ENCODE measurements around the gene KRTAP9-9. TPM values are rescaled to one million over a fixed set of nuclear protein-coding genes. Genes with fewer than 3 reads are reported as not detected.

KRTAP9-9 gene
- total and polyA plus RNA-seq, 2 donors (not counting 1 experiment from before 2014, with no cell fraction given) = not detected

DNA sequence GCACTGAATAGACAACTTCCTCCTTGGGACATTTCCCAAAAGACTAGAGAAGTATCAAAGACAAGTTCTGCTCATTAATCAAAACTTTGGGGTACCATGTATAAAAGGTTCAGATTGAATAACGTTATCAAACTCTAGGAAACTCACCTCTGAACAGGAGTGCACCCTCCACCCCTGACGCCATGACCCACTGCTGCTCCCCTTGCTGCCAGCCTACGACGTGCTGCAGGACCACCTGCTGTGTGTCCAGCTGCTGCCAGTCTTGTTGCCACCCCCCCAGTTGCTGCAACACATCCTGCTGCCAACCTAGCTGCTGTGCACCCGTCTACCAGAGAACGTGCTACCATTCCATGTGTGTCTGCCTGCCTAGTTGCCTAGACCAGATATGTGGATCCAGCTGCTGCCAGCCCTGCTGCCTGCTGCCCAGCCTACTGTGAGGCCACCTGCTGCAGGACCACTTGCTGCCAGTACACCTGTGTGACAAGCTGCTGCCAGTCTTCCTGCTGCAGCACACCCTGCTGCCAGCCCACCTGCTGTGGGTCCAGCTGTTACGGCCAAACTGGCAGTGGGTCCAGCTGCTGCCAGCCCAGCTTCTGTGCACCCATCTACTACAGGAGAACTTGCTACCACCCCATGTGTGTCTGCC is 42.5 kb upstream of the KRTAP9-9 start:
- H3K27me3 ChIP-seq (replicated peaks in 1 of 4; ENCODE audit: control extremely low read depth in 1 of 4, control insufficient read depth in 3 of 4, insufficient read depth in 4 of 4, low read length in 3 of 4) = peaks cover 0 to 14% (median 0%) of the 10 kb centered on the region in 4 experiments
- POLR2A ChIA-PET = no interaction called here

DNA sequence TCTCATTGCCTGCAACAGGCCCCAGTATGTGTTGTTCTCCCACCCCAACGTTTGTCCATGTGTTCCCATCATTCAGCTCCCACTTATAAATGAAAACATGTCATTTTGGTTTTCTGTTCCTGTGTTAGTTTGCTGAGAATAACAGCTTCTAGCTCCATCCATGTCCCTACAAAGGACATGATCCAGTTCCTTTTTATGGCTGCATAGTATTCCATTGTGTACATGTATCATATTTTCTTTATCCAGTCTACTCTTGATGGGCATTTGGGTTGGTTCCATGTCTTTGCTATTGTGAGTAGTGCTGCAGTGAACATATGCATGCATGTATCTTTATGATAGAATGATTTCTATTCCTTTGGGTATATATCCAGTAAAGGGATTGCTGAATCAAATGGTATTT is 39.5 kb upstream of the KRTAP9-9 start:
- no peak overlapping the region for H3K27ac Mint-ChIP-seq
- WGBS (ENCODE audit: insufficient coverage) = 100% methylated on average over 1 of the region's 1 CpG
- no peaks in the 10 kb centered on the region for H3K36me3 ChIP-seq (replicated peaks in 1 of 2; ENCODE audit: control extremely low read depth in 1 of 2, control insufficient read depth in 1 of 2, extremely low read depth in 1 of 2, insufficient read depth in 2 of 2, low read length in 1 of 2)
- H3K9me3 ChIP-seq (ENCODE audit: control extremely low read depth in 1 of 3, control insufficient read depth in 2 of 3, insufficient read depth in 1 of 3, low read length in 2 of 3) = peaks cover 0 to 4% (median 1%) of the 10 kb centered on the region in 3 donors
- H3K4me2 ChIP-seq (replicated peaks; ENCODE audit: low read depth, low read length, poor library complexity, severe bottlenecking) = no peak overlapping the region
- H3K4me3 ChIP-seq (ENCODE audit: control extremely low read depth in 1 of 5, extremely low read depth in 1 of 5, insufficient read depth in 1 of 5, low read depth in 2 of 5, low read length in 4 of 5) = no peak overlapping the region
- H3K27ac ChIP-seq (ENCODE audit: low read length in 2 of 2) = no peak overlapping the region
- H3K4me1 ChIP-seq (ENCODE audit: control insufficient read depth in 2 of 2, insufficient read depth in 2 of 2, low read length in 2 of 2) = peaks cover 0 to 4% of the 10 kb centered on the region in 2 donors
- ATAC-seq (ENCODE audit: low read depth) (no peak), DNase-seq (no peak)
- TF ChIP-seq, protein P1, sequence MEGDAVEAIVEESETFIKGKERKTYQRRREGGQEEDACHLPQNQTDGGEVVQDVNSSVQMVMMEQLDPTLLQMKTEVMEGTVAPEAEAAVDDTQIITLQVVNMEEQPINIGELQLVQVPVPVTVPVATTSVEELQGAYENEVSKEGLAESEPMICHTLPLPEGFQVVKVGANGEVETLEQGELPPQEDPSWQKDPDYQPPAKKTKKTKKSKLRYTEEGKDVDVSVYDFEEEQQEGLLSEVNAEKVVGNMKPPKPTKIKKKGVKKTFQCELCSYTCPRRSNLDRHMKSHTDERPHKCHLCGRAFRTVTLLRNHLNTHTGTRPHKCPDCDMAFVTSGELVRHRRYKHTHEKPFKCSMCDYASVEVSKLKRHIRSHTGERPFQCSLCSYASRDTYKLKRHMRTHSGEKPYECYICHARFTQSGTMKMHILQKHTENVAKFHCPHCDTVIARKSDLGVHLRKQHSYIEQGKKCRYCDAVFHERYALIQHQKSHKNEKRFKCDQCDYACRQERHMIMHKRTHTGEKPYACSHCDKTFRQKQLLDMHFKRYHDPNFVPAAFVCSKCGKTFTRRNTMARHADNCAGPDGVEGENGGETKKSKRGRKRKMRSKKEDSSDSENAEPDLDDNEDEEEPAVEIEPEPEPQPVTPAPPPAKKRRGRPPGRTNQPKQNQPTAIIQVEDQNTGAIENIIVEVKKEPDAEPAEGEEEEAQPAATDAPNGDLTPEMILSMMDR (IDR thresholded peaks at IDR 0.05) = no peak
- TF ChIP-seq EZH2 (IDR thresholded peaks at IDR 0.05; ENCODE audit: borderline replicate concordance, insufficient read depth, low read depth, low read length, poor library complexity, severe bottlenecking) = no peak
- intact Hi-C loops (cut with micrococcal nuclease) = no loop called here
- no peaks in the 10 kb centered on the region for H3K79me2 ChIP-seq (ENCODE audit: control insufficient read depth, insufficient read depth, low read length)
- H3K9me3 Mint-ChIP-seq (ENCODE audit: insufficient read depth) = no peaks in the 10 kb centered on the region
- peaks cover 4% of the 10 kb centered on the region for H3K4me1 Mint-ChIP-seq
- no peak overlapping the region for H3K9ac ChIP-seq (ENCODE audit: low read length)
- peaks cover 49% of the 10 kb centered on the region for H3K27me3 Mint-ChIP-seq
- no peaks in the 10 kb centered on the region for H4K20me1 ChIP-seq (ENCODE audit: control insufficient read depth, insufficient read depth, low read length, poor library complexity, severe bottlenecking)
- peaks cover 0 to 8% (median 0%) of the 10 kb centered on the region in 4 experiments for H3K27me3 ChIP-seq (replicated peaks in 1 of 4; ENCODE audit: control extremely low read depth in 1 of 4, control insufficient read depth in 3 of 4, insufficient read depth in 4 of 4, low read length in 3 of 4)
- no peak overlapping the region for H2AFZ ChIP-seq (ENCODE audit: insufficient read depth, low read depth, low read length, poor library complexity, severe bottlenecking)
- H3K4me3 Mint-ChIP-seq = no peak overlapping the region
- ChIA-PET CTCF (no interaction called here), POLR2A (no interaction called here)

More for the DNA sequence above, 42.5 kb upstream of the KRTAP9-9 start:
- no peak overlapping the region for H3K4me3 Mint-ChIP-seq
- intact Hi-C loops (cut with micrococcal nuclease) = no loop called here
- WGBS (ENCODE audit: insufficient coverage) = 95% methylated on average over 6 of the region's 7 CpGs
- CTCF ChIA-PET = interaction anchor here (1.3 kb wide), 1 partner anchor 110 kb away, joined by 4 read pairs; no protein-coding TSS in a partner anchor
- peaks cover 4% of the 10 kb centered on the region for H3K4me1 Mint-ChIP-seq
- no peak overlapping the region for H3K27ac ChIP-seq (ENCODE audit: low read length in 2 of 2)
- peak overlapping the region; percentile 34 for H3K27ac Mint-ChIP-seq
- peaks cover 59% of the 10 kb centered on the region for H3K27me3 Mint-ChIP-seq
- H3K4me2 ChIP-seq (replicated peaks; ENCODE audit: low read depth, low read length, poor library complexity, severe bottlenecking) = no peak overlapping the region
- no peaks in the 10 kb centered on the region for H3K79me2 ChIP-seq (ENCODE audit: control insufficient read depth, insufficient read depth, low read length)
- H4K20me1 ChIP-seq (ENCODE audit: control insufficient read depth, insufficient read depth, low read length, poor library complexity, severe bottlenecking) = no peaks in the 10 kb centered on the region
- H3K4me1 ChIP-seq (ENCODE audit: control insufficient read depth in 2 of 2, insufficient read depth in 2 of 2, low read length in 2 of 2) = peaks cover 0 to 4% of the 10 kb centered on the region in 2 donors
- H3K9me3 ChIP-seq (ENCODE audit: control extremely low read depth in 1 of 3, control insufficient read depth in 2 of 3, insufficient read depth in 1 of 3, low read length in 2 of 3) = peaks cover 0 to 1% (median 0%) of the 10 kb centered on the region in 3 donors
- no peaks in the 10 kb centered on the region for H3K9me3 Mint-ChIP-seq (ENCODE audit: insufficient read depth)
- no peak overlapping the region for H3K4me3 ChIP-seq (ENCODE audit: control extremely low read depth in 1 of 5, extremely low read depth in 1 of 5, insufficient read depth in 1 of 5, low read depth in 2 of 5, low read length in 4 of 5)
- DNase-seq (no peak), ATAC-seq (ENCODE audit: low read depth) (no peak)
- no peak overlapping the region for H3K9ac ChIP-seq (ENCODE audit: low read length)
- no peaks in the 10 kb centered on the region for H3K36me3 ChIP-seq (replicated peaks in 1 of 2; ENCODE audit: control extremely low read depth in 1 of 2, control insufficient read depth in 1 of 2, extremely low read depth in 1 of 2, insufficient read depth in 2 of 2, low read length in 1 of 2)
- TF ChIP-seq EZH2 (IDR thresholded peaks at IDR 0.05; ENCODE audit: borderline replicate concordance, insufficient read depth, low read depth, low read length, poor library complexity, severe bottlenecking) = no peak
- TF ChIP-seq, protein P1 (IDR thresholded peaks at IDR 0.05) = no peak
- H2AFZ ChIP-seq (ENCODE audit: insufficient read depth, low read depth, low read length, poor library complexity, severe bottlenecking) = no peak overlapping the region

All from B cell (primary cell).